ES-I3 (cell line): ENCODE results near the gene CMC4.

ENCODE experiments used
- H3K36me3 ChIP-seq: 2 replicates; pipeline ENCODE4 v1.6.1; 2013; ENCODE audit warnings: mild to moderate bottlenecking, low read length, control low read depth, moderate library complexity; ENCODE audit not compliant: insufficient read depth
- H3K4me1 ChIP-seq: 2 replicates; pipeline ENCODE4 v1.6.1; 2013; ENCODE audit warnings: mild to moderate bottlenecking, control low read depth, low read length; ENCODE audit not compliant: insufficient read depth
- H3K9ac ChIP-seq: 2 replicates; pipeline ENCODE4 v1.6.1; 2013; ENCODE audit warnings: low read depth, mild to moderate bottlenecking, low read length, moderate library complexity
- H3K9me3 ChIP-seq: 2 replicates; pipeline ENCODE4 v1.6.1; 2013; ENCODE audit warnings: mild to moderate bottlenecking, low read length, moderate library complexity; ENCODE audit not compliant: control insufficient read depth, insufficient read depth

The CMC4 gene

GRCh38 chrX:155070975-155071693 is at the start of gene CMC4, which contains the start of the genes BRCC3 and MTCP1:
TSS of gene CMC4 (minus strand) at chrX:155071136. CDS start at chrX:155064023, 7,113 bp downstream.
TSS of gene BRCC3 (plus strand) at chrX:155071508. CDS start at chrX:155071528, 20 bp downstream.
TSS of gene MTCP1 (minus strand) at chrX:155071136. CDS start at chrX:155066010, 5,126 bp downstream.
- peak within 1 kb of the TSS; percentile 94 for H3K9ac ChIP-seq
- H3K4me1 ChIP-seq = peaks cover 3% of the 10 kb centered on the region; the same call in 1 of the 2 replicates
- H3K36me3 ChIP-seq = peaks cover 2% of the 10 kb centered on the region; the same call in 1 of the 2 replicates
- H3K9me3 ChIP-seq = no peaks in the 10 kb centered on the region

- Histone ChIP-seq H3K4me1 (no peaks in the 10 kb centered on the region), H3K9ac (no peak overlapping the region), H3K36me3 (no peaks in the 10 kb centered on the region), H3K9me3 (peaks cover 3% of the 10 kb centered on the region)
Measured at GRCh38 chrX:155115174-155115819, 44.4 kb upstream of the CMC4 start.

- Histone ChIP-seq H3K9me3 (peaks cover 3% of the 10 kb centered on the region), H3K4me1 (no peaks in the 10 kb centered on the region), H3K36me3 (no peaks in the 10 kb centered on the region), H3K9ac (no peak overlapping the region)
Measured at GRCh38 chrX:155113097-155113496, 42.2 kb upstream of the CMC4 start.

- Histone ChIP-seq H3K4me1 (no peaks in the 10 kb centered on the region), H3K9ac (no peak overlapping the region), H3K36me3 (no peaks in the 10 kb centered on the region), H3K9me3 (peaks cover 3% of the 10 kb centered on the region)
Measured at GRCh38 chrX:155112171-155112570, 41.2 kb upstream of the CMC4 start.

- no peak overlapping the region for H3K9ac ChIP-seq
- no peaks in the 10 kb centered on the region for H3K36me3 ChIP-seq
- peaks cover 3% of the 10 kb centered on the region; the same call in 1 of the 2 replicates for H3K9me3 ChIP-seq
- H3K4me1 ChIP-seq = no peaks in the 10 kb centered on the region
Measured at GRCh38 chrX:155108427-155108826, 37.5 kb upstream of the CMC4 start.

- Histone ChIP-seq H3K9me3 (no peaks in the 10 kb centered on the region), H3K4me1 (no peaks in the 10 kb centered on the region), H3K9ac (no peak overlapping the region), H3K36me3 (no peaks in the 10 kb centered on the region)
Measured at GRCh38 chrX:155105919-155106318, 35.0 kb upstream of the CMC4 start.

GRCh38 chrX:155094468-155095061 is 23.6 kb upstream of the CMC4 start:
- no peaks in the 10 kb centered on the region for H3K9me3 ChIP-seq
- H3K4me1 ChIP-seq = no peaks in the 10 kb centered on the region
- H3K9ac ChIP-seq = no peak overlapping the region
- no peaks in the 10 kb centered on the region for H3K36me3 ChIP-seq

- Histone ChIP-seq H3K9ac (no peak overlapping the region), H3K36me3 (peaks cover 6% of the 10 kb centered on the region; the same call in 1 of the 2 replicates), H3K9me3 (no peaks in the 10 kb centered on the region), H3K4me1 (no peaks in the 10 kb centered on the region)
Measured at GRCh38 chrX:155086961-155087735, 16.2 kb upstream of the CMC4 start.

GRCh38 chrX:155086202-155086840 is 15.4 kb upstream of the CMC4 start:
- Histone ChIP-seq H3K9me3 (no peaks in the 10 kb centered on the region), H3K4me1 (no peaks in the 10 kb centered on the region), H3K9ac (no peak overlapping the region), H3K36me3 (peaks cover 7% of the 10 kb centered on the region; the same call in 1 of the 2 replicates)

GRCh38 chrX:155071694-155072280 is 851 bp upstream of the CMC4 start:
- Histone ChIP-seq H3K4me1 (peaks cover 3% of the 10 kb centered on the region; the same call in 1 of the 2 replicates), H3K9ac (peak overlapping the region; percentile 94), H3K9me3 (no peaks in the 10 kb centered on the region), H3K36me3 (peaks cover 2% of the 10 kb centered on the region; the same call in 1 of the 2 replicates)

- H3K9ac ChIP-seq = peak overlapping the region; percentile 78
- H3K9me3 ChIP-seq = no peaks in the 10 kb centered on the region
- H3K36me3 ChIP-seq = peaks cover 2% of the 10 kb centered on the region; the same call in 1 of the 2 replicates
- peaks cover 3% of the 10 kb centered on the region; the same call in 1 of the 2 replicates for H3K4me1 ChIP-seq
Measured at GRCh38 chrX:155070663-155070974, 317 bp downstream of the CMC4 start.

GRCh38 chrX:155070038-155070437 is 898 bp downstream of the CMC4 start:
- no peaks in the 10 kb centered on the region for H3K9me3 ChIP-seq
- peaks cover 2% of the 10 kb centered on the region; the same call in 1 of the 2 replicates for H3K36me3 ChIP-seq
- peak overlapping the region; percentile 78 for H3K9ac ChIP-seq
- H3K4me1 ChIP-seq = peaks cover 5% of the 10 kb centered on the region; the same call in 1 of the 2 replicates

- H3K36me3 ChIP-seq = peaks cover 2% of the 10 kb centered on the region; the same call in 1 of the 2 replicates
- peaks cover 9% of the 10 kb centered on the region; the same call in 1 of the 2 replicates for H3K4me1 ChIP-seq
- no peak overlapping the region; the same call in 1 of the 2 replicates for H3K9ac ChIP-seq
- H3K9me3 ChIP-seq = no peaks in the 10 kb centered on the region
Measured at GRCh38 chrX:155069414-155069813, 1.5 kb downstream of the CMC4 start.
